HEK293 (cell line): ENCODE results near the gene CTPS2.

ENCODE experiments used
- CTCF ChIA-PET: fragments of 350-600 bp; formaldehyde crosslinking; extraction: SDS; loops from one replicate; lab custom pipeline; 2021; ENCODE audit warnings: antibody characterized with exemption; lab: Yijun Ruan, JAX
- POLR2A ChIA-PET: fragments of 300-600 bp; formaldehyde crosslinking; extraction: SDS; loops from one replicate; lab custom pipeline; 2020; ENCODE audit warnings: antibody characterized with exemption, inconsistent platforms; lab: Yijun Ruan, JAX
- H3K27ac ChIP-seq: fragments of 200-500 bp; sonication (Bioruptor generic); 2 replicates; pipeline ENCODE4 v1.5.1; 2014; ENCODE audit warnings: low read depth, low read length, control low read depth, inconsistent platforms; ENCODE audit errors: extremely low read depth
- H3K36me3 ChIP-seq, 2 experiments: fragments of 200-500 bp in 1 of 2; sonication (Bioruptor generic) in 1 of 2; 1 replicate in 1 of 2; 2 replicates in 1 of 2; pipeline ENCODE4 v1.5.1; 2014 to 2017; ENCODE audit warnings: inconsistent platforms in 2 of 2, low read length in 2 of 2; ENCODE audit not compliant: control insufficient read depth in 2 of 2, insufficient read depth in 1 of 2
- H3K4me1 ChIP-seq: fragments of 200-500 bp; sonication (Bioruptor generic); 2 replicates; pipeline ENCODE4 v1.5.1; 2014; ENCODE audit warnings: mild to moderate bottlenecking, low read length, inconsistent platforms; ENCODE audit not compliant: control insufficient read depth, insufficient read depth
- H3K4me3 ChIP-seq: 2 replicates; pipeline ENCODE4 v1.5.1; 2011; ENCODE audit warnings: low read depth, mild to moderate bottlenecking, control low read depth, low read length, moderate library complexity
- H3K9me3 ChIP-seq: fragments of 200-500 bp; sonication (Bioruptor generic); 2 replicates; pipeline ENCODE4 v1.5.1; 2014; ENCODE audit warnings: low read depth, low read length, inconsistent platforms; ENCODE audit not compliant: control insufficient read depth, insufficient read depth
- BCL6B ChIP-seq: fragments of 450-650 bp; formaldehyde crosslinking; IDR thresholded peaks from 2 replicates; pipeline ENCODE4 v1.5.1; 2017; ENCODE audit warnings: missing biosample characterization, missing genetic modification characterization
- EGR2 ChIP-seq: fragments of 450-650 bp; formaldehyde crosslinking; IDR thresholded peaks from 2 replicates; pipeline ENCODE4 v1.5.1; 2016; ENCODE audit warnings: low read depth, missing biosample characterization, missing genetic modification characterization
- FEZF1 ChIP-seq: fragments of 450-650 bp; formaldehyde crosslinking; IDR thresholded peaks from 2 replicates; pipeline ENCODE4 v1.5.1; 2016; ENCODE audit warnings: missing biosample characterization, missing genetic modification characterization
- HOXC10 ChIP-seq: sonication (generic); formaldehyde crosslinking; IDR thresholded peaks from 2 replicates; pipeline ENCODE4 v1.8.1; 2023; ENCODE audit warnings: mild to moderate bottlenecking, missing genetic modification reagents
- PRDM6 ChIP-seq: fragments of 450-650 bp; formaldehyde crosslinking; IDR thresholded peaks from 2 replicates; pipeline ENCODE4 v1.5.1; 2017; ENCODE audit warnings: missing biosample characterization, missing genetic modification characterization
- SP3 ChIP-seq: fragments of 450-650 bp; formaldehyde crosslinking; IDR thresholded peaks from 2 replicates; pipeline ENCODE4 v1.5.1; 2016; ENCODE audit warnings: missing biosample characterization, missing genetic modification characterization
- WT1 ChIP-seq: fragments of 450-650 bp; formaldehyde crosslinking; IDR thresholded peaks from 2 replicates; pipeline ENCODE4 v1.5.1; 2016; ENCODE audit warnings: missing biosample characterization, missing genetic modification characterization
- ZBTB44 ChIP-seq: fragments of 450-650 bp; IDR thresholded peaks from 2 replicates; pipeline ENCODE4 v1.5.1; 2018; ENCODE audit warnings: missing biosample characterization, mild to moderate bottlenecking, missing genetic modification characterization
- ZBTB8A ChIP-seq: fragments of 450-650 bp; formaldehyde crosslinking; IDR thresholded peaks from 2 replicates; pipeline ENCODE4 v1.5.1; 2016; ENCODE audit warnings: missing biosample characterization, missing genetic modification characterization
- ZIC2 ChIP-seq: fragments of 450-650 bp; formaldehyde crosslinking; IDR thresholded peaks from 2 replicates; pipeline ENCODE4 v1.5.1; 2016; ENCODE audit warnings: missing biosample characterization, missing genetic modification characterization
- ZNF221 ChIP-seq: fragments of 450-650 bp; formaldehyde crosslinking; IDR thresholded peaks from 2 replicates; pipeline ENCODE4 v1.5.1; 2017; ENCODE audit warnings: missing biosample characterization, missing genetic modification characterization, borderline replicate concordance
- ZNF366 ChIP-seq: fragments of 450-650 bp; formaldehyde crosslinking; conservative IDR thresholded peaks from 2 replicates; pipeline ENCODE4 v1.5.1; 2016; ENCODE audit warnings: missing biosample characterization, missing genetic modification characterization
- ZNF398 ChIP-seq: fragments of 450-650 bp; formaldehyde crosslinking; IDR thresholded peaks from 2 replicates; pipeline ENCODE4 v1.5.1; 2017; ENCODE audit warnings: missing biosample characterization, missing genetic modification characterization
- ZNF501 ChIP-seq: fragments of 450-650 bp; formaldehyde crosslinking; IDR thresholded peaks from 2 replicates; pipeline ENCODE4 v1.5.1; 2016; ENCODE audit warnings: missing biosample characterization, missing genetic modification characterization
- ZNF544 ChIP-seq: fragments of 450-650 bp; formaldehyde crosslinking; IDR thresholded peaks from 2 replicates; pipeline ENCODE4 v1.5.0; 2017; ENCODE audit warnings: missing biosample characterization, missing genetic modification characterization
- ZNF555 ChIP-seq: fragments of 450-650 bp; formaldehyde crosslinking; conservative IDR thresholded peaks from 2 replicates; pipeline ENCODE4 v1.5.1; 2017; ENCODE audit warnings: missing biosample characterization, mild to moderate bottlenecking, missing genetic modification characterization, inconsistent platforms
- ZNF626 ChIP-seq: fragments of 450-650 bp; sonication (Bioruptor Pico); formaldehyde crosslinking; IDR thresholded peaks from 2 replicates; pipeline ENCODE4 v1.5.1; 2018; ENCODE audit warnings: missing biosample characterization, missing genetic modification characterization, inconsistent platforms
- ZNF654 ChIP-seq: fragments of 450-650 bp; formaldehyde crosslinking; IDR thresholded peaks from 2 replicates; pipeline ENCODE4 v1.5.1; 2016; ENCODE audit warnings: low read depth, missing biosample characterization, missing genetic modification characterization
- ZNF664 ChIP-seq: fragments of 450-650 bp; formaldehyde crosslinking; IDR thresholded peaks from 2 replicates; pipeline ENCODE4 v1.5.1; 2016; ENCODE audit warnings: missing biosample characterization, missing genetic modification characterization
- ZNF677 ChIP-seq: fragments of 450-650 bp; IDR thresholded peaks from 2 replicates; pipeline ENCODE4 v1.5.0; 2018; ENCODE audit warnings: missing biosample characterization, mild to moderate bottlenecking, missing genetic modification characterization, moderate library complexity
- ZNF707 ChIP-seq: fragments of 450-650 bp; formaldehyde crosslinking; IDR thresholded peaks from 2 replicates; pipeline ENCODE4 v1.5.1; 2016; ENCODE audit warnings: missing biosample characterization, missing genetic modification characterization
- ZNF837 ChIP-seq: fragments of 450-650 bp; formaldehyde crosslinking; IDR thresholded peaks from 2 replicates; pipeline ENCODE4 v1.5.1; 2016; ENCODE audit warnings: missing biosample characterization, missing genetic modification characterization
- ZSCAN30 ChIP-seq: fragments of 450-650 bp; IDR thresholded peaks from 2 replicates; pipeline ENCODE4 v1.5.1; 2018; ENCODE audit warnings: missing biosample characterization, mild to moderate bottlenecking, missing genetic modification characterization, moderate library complexity
- ZXDB ChIP-seq: fragments of 450-650 bp; formaldehyde crosslinking; IDR thresholded peaks from 2 replicates; pipeline ENCODE4 v1.5.1; 2016; ENCODE audit warnings: missing biosample characterization, missing genetic modification characterization

CTPS2 gene

GRCh38 chrX:16754019-16754418 lies 41.5 kb upstream of the CTPS2 start:
- Histone ChIP-seq H3K36me3 (peaks cover 77 to 91% of the 10 kb centered on the region in 2 experiments), H3K4me3 (no peak overlapping the region), H3K9me3 (no peaks in the 10 kb centered on the region), H3K4me1 (no peaks in the 10 kb centered on the region), H3K27ac (no peak overlapping the region)
- ChIA-PET CTCF (no interaction called here), POLR2A (interaction anchor here (1.9 kb wide), 1 partner anchor 17 kb away, joined by 9 read pairs; no protein-coding TSS in a partner anchor)
- TF ChIP-seq ZNF366 (tag by site-specific recombination) (no peak), FEZF1 (no peak), SP3 (tag by site-specific recombination) (no peak), ZNF221 (tag by site-specific recombination) (no peak), ZNF664 (tag by site-specific recombination) (no peak), ZIC2 (tag by site-specific recombination) (no peak), EGR2 (no peak), ZBTB44 (tag by site-specific recombination) (no peak), HOXC10 (CRISPR knock-in tag) (no peak), ZNF398 (tag by site-specific recombination) (no peak), ZXDB (tag by site-specific recombination) (no peak), ZNF544 (tag by site-specific recombination) (no peak), PRDM6 (tag by site-specific recombination) (no peak)

- POLR2A ChIA-PET, result interaction anchor here (0.7 kb wide), 1 partner anchor 465 kb away, joined by 3 read pairs; no protein-coding TSS in a partner anchor
- CTCF ChIA-PET, result interaction anchor here (0.6 kb wide), 1 partner anchor 995 kb away, joined by 5 read pairs; no protein-coding TSS in a partner anchor
- H3K36me3 ChIP-seq, result peaks cover 78 to 89% of the 10 kb centered on the region in 2 experiments
- no peaks in the 10 kb centered on the region for H3K9me3 ChIP-seq
- H3K4me3 ChIP-seq, result no peak overlapping the region
- no peaks in the 10 kb centered on the region for H3K4me1 ChIP-seq
- no peak overlapping the region for H3K27ac ChIP-seq
- TF ChIP-seq ZNF837 (tag by site-specific recombination) (no peak), ZNF677 (tag by site-specific recombination) (no peak), ZNF626 (tag by site-specific recombination) (no peak), ZBTB8A (tag by site-specific recombination) (no peak), ZNF707 (tag by site-specific recombination) (no peak), BCL6B (tag by site-specific recombination) (no peak), ZBTB44 (tag by site-specific recombination) (no peak), ZXDB (tag by site-specific recombination) (no peak), ZNF501 (tag by site-specific recombination) (no peak), ZNF654 (tag by site-specific recombination) (no peak), WT1 (tag by site-specific recombination) (no peak), ZSCAN30 (tag by site-specific recombination) (no peak), ZNF555 (tag by site-specific recombination) (no peak)
These were observed 37.7 kb upstream of the CTPS2 start for GRCh38 chrX:16750136-16750535.
